HG03280 (cell line): ENCODE data around the gene TEAD4.

Experiments
- ATAC-seq: cut with Tn5 transposase; IDR thresholded peaks from one replicate; pipeline ENCODE4 v1.9.1; 2021; ENCODE audit warnings: mild to moderate bottlenecking, moderate library complexity; ENCODE audit not compliant: unreplicated experiment

The TEAD4 gene

GRCh38 chr12:2960390-2960956 is 1.3 kb downstream of the TEAD4 start:
- ATAC-seq = no peak

- ATAC-seq = no peak
Observed at GRCh38 chr12:2960996-2961616, 1.9 kb downstream of the TEAD4 start.

- ATAC-seq = no peak
Observed at GRCh38 chr12:2961705-2962104, 2.5 kb downstream of the TEAD4 start.

- no peak for ATAC-seq
Observed at GRCh38 chr12:2963154-2963759, 4.1 kb downstream of the TEAD4 start.

- ATAC-seq = no peak
Observed at GRCh38 chr12:2963760-2964292, 4.6 kb downstream of the TEAD4 start.

GRCh38 chr12:2967651-2968050 is 8.5 kb downstream of the TEAD4 start:
- ATAC-seq = no peak

GRCh38 chr12:2970744-2971143 is 11.5 kb downstream of the TEAD4 start:
- no peak for ATAC-seq

GRCh38 chr12:2973566-2973965 is 14.4 kb downstream of the TEAD4 start:
- no peak for ATAC-seq

- ATAC-seq = no peak
Observed at GRCh38 chr12:2974560-2974971, 15.4 kb downstream of the TEAD4 start.

- ATAC-seq = no peak
Observed at GRCh38 chr12:2976581-2976996, 17.4 kb downstream of the TEAD4 start.

GRCh38 chr12:2977776-2978175 is 18.6 kb downstream of the TEAD4 start:
- no peak for ATAC-seq

GRCh38 chr12:2979806-2980205 is 20.6 kb downstream of the TEAD4 start:
- no peak for ATAC-seq

- ATAC-seq = no peak
Observed at GRCh38 chr12:2980630-2981029, 21.4 kb downstream of the TEAD4 start.

GRCh38 chr12:2982361-2982760 is 23.2 kb downstream of the TEAD4 start:
- ATAC-seq = no peak

- no peak for ATAC-seq
Observed at GRCh38 chr12:2984249-2984648, 25.1 kb downstream of the TEAD4 start.

- ATAC-seq = no peak
Observed at GRCh38 chr12:2984698-2985097, 25.5 kb downstream of the TEAD4 start.

GRCh38 chr12:2986876-2987275 is 27.7 kb downstream of the TEAD4 start:
- ATAC-seq = no peak

GRCh38 chr12:2988494-2988893 is 29.3 kb downstream of the TEAD4 start:
- no peak for ATAC-seq

- no peak for ATAC-seq
Observed at GRCh38 chr12:2992724-2993123, 33.5 kb downstream of the TEAD4 start.

- ATAC-seq = no peak
Observed at GRCh38 chr12:2997989-2998670, 38.9 kb downstream of the TEAD4 start.

- no peak for ATAC-seq
Observed at GRCh38 chr12:2998789-2999264, 39.6 kb downstream of the TEAD4 start.
